Small intestine (tissue), 7 donors: ENCODE data around the gene GLI1. TPM values are rescaled to one million over a fixed set of nuclear protein-coding genes. Genes with fewer than 3 reads are reported as not detected.
A peak's percentile ranks its signal among the peaks of the same experiment; 100 is the strongest.

ENCODE experiments used
- DNase-seq, 2 donors: peaks; one replicate each; pipeline versions ENCODE4 v3.0.0 to v3.0.0-alpha.2; 2013
- FAIRE-seq: peaks from 2 replicates; lab custom pipeline; 2012; peaks lifted over from hg19 to GRCh38; lab: Jason Lieb, UNC
- H3K27ac ChIP-seq, 3 donors: one replicate each; pipeline ENCODE4 v1.5.1; 2013; ENCODE audit warnings: low read length in 2 of 3, mild to moderate bottlenecking in 2 of 3, control low read depth in 1 of 3, inconsistent platforms in 1 of 3, low read depth in 1 of 3, moderate library complexity in 1 of 3
- H3K27me3 ChIP-seq, 3 donors: one replicate each; pipeline ENCODE4 v1.6.1; 2013; ENCODE audit warnings: low read length in 3 of 3, inconsistent platforms in 1 of 3; ENCODE audit not compliant: control insufficient read depth in 3 of 3, insufficient read depth in 3 of 3
- H3K36me3 ChIP-seq, 3 donors: one replicate each; pipeline ENCODE4 v1.6.1; 2013; ENCODE audit warnings: low read length in 3 of 3, inconsistent platforms in 1 of 3, low read depth in 1 of 3, mild to moderate bottlenecking in 1 of 3, moderate library complexity in 1 of 3; ENCODE audit not compliant: control insufficient read depth in 3 of 3, insufficient read depth in 2 of 3
- H3K4me1 ChIP-seq, 3 donors: one replicate each; pipeline ENCODE4 v1.6.1; 2013; ENCODE audit warnings: low read length in 2 of 3, inconsistent platforms in 1 of 3, low read depth in 1 of 3, mild to moderate bottlenecking in 1 of 3, moderate library complexity in 1 of 3; ENCODE audit not compliant: control insufficient read depth in 3 of 3, insufficient read depth in 2 of 3
- H3K4me3 ChIP-seq, 3 donors: one replicate each; pipeline ENCODE4 v1.5.1; 2013; ENCODE audit warnings: low read length in 3 of 3, control low read depth in 1 of 3, inconsistent platforms in 1 of 3, low read depth in 1 of 3, mild to moderate bottlenecking in 1 of 3, moderate library complexity in 1 of 3
- H3K9me3 ChIP-seq, 2 donors: one replicate each; pipeline ENCODE4 v1.6.1; 2013; ENCODE audit warnings: low read depth in 1 of 2, low read length in 1 of 2; ENCODE audit not compliant: control insufficient read depth in 2 of 2, insufficient read depth in 1 of 2
- WGBS, 3 donors: extraction: QIAGEN DNeasy Blood & Tissue Kit; methylation state at CpG; one replicate each; pipeline ENCODE4 v1.1.7; 2013; 5-methylcytosine and 5-hydroxymethylcytosine counted together
- polyA plus RNA-seq, 4 donors: library from polyadenylated mRNA; stranded (reverse) in 3 of 4; unstranded in 1 of 4; fragments of 200-250 nt in 3 of 4; fragments of 120-200 nt in 1 of 4; gene quantifications; one replicate each; pipeline versions ENCODE4 v1.2.1 to v1.2.3, GENCODE V29; 2013
- donor health status: healthy with polysubstance abuse.
- donor health status: control.
- donor health status: control.
- donor health status: Bipolar disorder and iron deficiency.
- donor health status: healthy.

The GLI1 gene
- polyA plus RNA-seq, 4 donors = 1.5 to 5.5 (median 1.9) TPM; not detected in 1

GRCh38 chr12:57454566-57455373 lies 4.8 kb upstream of the GLI1 start, which contains the start of gene INHBE:
Gene INHBE (plus strand): TSS chr12:57455307. CDS start chr12:57455537, 230 bp downstream.
- 44 to 58% (median 57%) methylated on average over 10 of the region's 10 CpGs for WGBS, 3 donors
- no peaks in the 10 kb centered on the region for H3K27me3 ChIP-seq
- no peak within 1 kb of the TSS for H3K4me3 ChIP-seq
- H3K36me3 ChIP-seq = no peaks in the 10 kb centered on the region
- FAIRE-seq (no peak), DNase-seq (peak in 1 of 2 donors; percentile 89)
- peak within 1 kb of the TSS in 1 of 3 donors; percentile 67 for H3K27ac ChIP-seq
- no peaks in the 10 kb centered on the region for H3K9me3 ChIP-seq
- peaks cover 0 to 65% (median 0%) of the 10 kb centered on the region in 3 donors for H3K4me1 ChIP-seq

- Histone ChIP-seq H3K4me1 (peaks cover 0 to 65% (median under 1%) of the 10 kb centered on the region in 3 donors), H3K27me3 (peaks cover 0 to 4% (median 0%) of the 10 kb centered on the region in 3 donors), H3K27ac (peak overlapping the region in 1 of 3 donors; percentile 67), H3K9me3 (no peaks in the 10 kb centered on the region), H3K36me3 (no peaks in the 10 kb centered on the region), H3K4me3 (no peak overlapping the region)
- FAIRE-seq = no peak
- WGBS, 3 donors = 31 to 56% (median 37%) methylated on average over 10 of the region's 10 CpGs
- no peak for DNase-seq
These were observed 4.0 kb upstream of the GLI1 start for GRCh38 chr12:57455374-57456144.

GRCh38 chr12:57456145-57456700 lies 3.4 kb upstream of the GLI1 start:
- no peaks in the 10 kb centered on the region for H3K36me3 ChIP-seq
- DNase-seq = peak; percentile 52 to 73
- H3K9me3 ChIP-seq = no peaks in the 10 kb centered on the region
- peaks cover 0 to 11% (median 0%) of the 10 kb centered on the region in 3 donors for H3K27me3 ChIP-seq
- H3K27ac ChIP-seq = no peak overlapping the region
- FAIRE-seq = no peak
- peaks cover 2 to 66% (median 5%) of the 10 kb centered on the region in 3 donors for H3K4me1 ChIP-seq
- WGBS, 3 donors = 30 to 39% (median 36%) methylated on average over 14 to 15 of the region's 15 CpGs
- no peak overlapping the region for H3K4me3 ChIP-seq

- FAIRE-seq = no peak
These were observed 2.7 kb upstream of the GLI1 start for GRCh38 chr12:57456737-57457490.

GRCh38 chr12:57458665-57459054 lies 925 bp upstream of the GLI1 start:
- WGBS, 3 donors = 27 to 34% (median 28%) methylated on average over 3 of the region's 3 CpGs
- Histone ChIP-seq H3K27ac (peak overlapping the region; percentile 21 to 80 (median 69)), H3K9me3 (no peaks in the 10 kb centered on the region), H3K4me1 (peaks cover 3 to 53% (median 5%) of the 10 kb centered on the region in 3 donors), H3K36me3 (no peaks in the 10 kb centered on the region), H3K27me3 (peaks cover 0 to 17% (median 0%) of the 10 kb centered on the region in 3 donors), H3K4me3 (peak overlapping the region in 2 of 3 donors; percentile 55 to 87)
- FAIRE-seq (no peak), DNase-seq (no peak)

More at GRCh38 chr12:57456737-57457490, 2.7 kb upstream of the GLI1 start:
- H3K9me3 ChIP-seq = no peaks in the 10 kb centered on the region
- H3K36me3 ChIP-seq = no peaks in the 10 kb centered on the region
- DNase-seq = no peak
- no peak overlapping the region for H3K4me3 ChIP-seq
- H3K4me1 ChIP-seq = peaks cover 3 to 64% (median 5%) of the 10 kb centered on the region in 3 donors
- no peak overlapping the region for H3K27ac ChIP-seq
- peaks cover 0 to 17% (median 0%) of the 10 kb centered on the region in 3 donors for H3K27me3 ChIP-seq
- 84 to 93% (median 88%) methylated on average over 6 of the region's 6 CpGs for WGBS, 3 donors

- H3K4me1 ChIP-seq = peaks cover 3 to 48% (median 5%) of the 10 kb centered on the region in 3 donors
- H3K27ac ChIP-seq = peak overlapping the region; percentile 58 to 80 (median 69)
- no peaks in the 10 kb centered on the region for H3K9me3 ChIP-seq
- FAIRE-seq (no peak), DNase-seq (peak; percentile 93 to 98)
- peak overlapping the region; percentile 54 to 87 (median 55) for H3K4me3 ChIP-seq
- peaks cover 0 to 17% (median 0%) of the 10 kb centered on the region in 3 donors for H3K27me3 ChIP-seq
- H3K36me3 ChIP-seq = peaks cover 0 to 5% (median 0%) of the 10 kb centered on the region in 3 donors
- WGBS, 3 donors = 0% methylated on average over 22 to 24 of the region's 24 CpGs
These were observed 383 bp upstream of the GLI1 start for GRCh38 chr12:57459055-57459749.

GRCh38 chr12:57460468-57460784 lies 841 bp downstream of the GLI1 start:
- peaks cover 0 to 18% (median 0%) of the 10 kb centered on the region in 3 donors for H3K27me3 ChIP-seq
- peak overlapping the region in 2 of 3 donors; percentile 42 to 69 for H3K27ac ChIP-seq
- H3K36me3 ChIP-seq = peaks cover 0 to 10% (median 0%) of the 10 kb centered on the region in 3 donors
- WGBS, 3 donors = 2 to 3% (median 3%) methylated on average over 5 to 6 of the region's 6 CpGs
- no peaks in the 10 kb centered on the region for H3K9me3 ChIP-seq
- DNase-seq = peak in 1 of 2 donors; percentile 49
- H3K4me3 ChIP-seq = peak overlapping the region in 2 of 3 donors; percentile 55 to 87
- no peak for FAIRE-seq
- H3K4me1 ChIP-seq = peaks cover 3 to 37% (median 5%) of the 10 kb centered on the region in 3 donors
